C4-2B (cell line): ENCODE measurements around the gene C3orf49.

Experiments
- H3K27ac ChIP-seq: fragments of 450-650 bp; 2 replicates; pipeline ENCODE4 v1.5.1; 2017
- ZFX ChIP-seq: fragments of 450-650 bp; IDR thresholded peaks from 2 replicates; pipeline ENCODE4 v1.6.1; 2017
- TF ChIP-seq, protein P1 (sequence below): fragments of 450-650 bp; conservative IDR thresholded peaks from 2 replicates; pipeline ENCODE4 v1.5.1; 2017; ENCODE audit warnings: mild to moderate bottlenecking

Gene C3orf49

DNA sequence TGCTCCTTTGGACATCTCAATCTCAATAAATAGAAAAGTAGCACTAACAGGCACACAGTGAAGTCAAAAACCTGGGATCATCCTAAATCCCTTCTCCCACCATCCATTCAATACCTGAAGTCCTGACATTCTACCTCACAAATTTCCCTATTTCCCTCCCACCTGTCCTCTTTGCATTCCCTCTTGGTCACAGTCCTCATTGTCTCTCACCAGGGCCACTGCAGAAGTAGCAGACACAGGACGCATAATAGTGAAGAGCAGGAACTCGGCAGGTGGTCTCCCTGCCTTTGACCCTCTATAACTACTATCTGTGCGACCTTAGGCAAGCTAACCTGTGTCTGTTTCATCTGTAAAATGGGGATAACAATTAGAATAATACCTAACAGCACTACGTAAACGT is 42.2 kb downstream of the C3orf49 start:
- no peak overlapping the region for H3K27ac ChIP-seq
- TF ChIP-seq, protein P1, sequence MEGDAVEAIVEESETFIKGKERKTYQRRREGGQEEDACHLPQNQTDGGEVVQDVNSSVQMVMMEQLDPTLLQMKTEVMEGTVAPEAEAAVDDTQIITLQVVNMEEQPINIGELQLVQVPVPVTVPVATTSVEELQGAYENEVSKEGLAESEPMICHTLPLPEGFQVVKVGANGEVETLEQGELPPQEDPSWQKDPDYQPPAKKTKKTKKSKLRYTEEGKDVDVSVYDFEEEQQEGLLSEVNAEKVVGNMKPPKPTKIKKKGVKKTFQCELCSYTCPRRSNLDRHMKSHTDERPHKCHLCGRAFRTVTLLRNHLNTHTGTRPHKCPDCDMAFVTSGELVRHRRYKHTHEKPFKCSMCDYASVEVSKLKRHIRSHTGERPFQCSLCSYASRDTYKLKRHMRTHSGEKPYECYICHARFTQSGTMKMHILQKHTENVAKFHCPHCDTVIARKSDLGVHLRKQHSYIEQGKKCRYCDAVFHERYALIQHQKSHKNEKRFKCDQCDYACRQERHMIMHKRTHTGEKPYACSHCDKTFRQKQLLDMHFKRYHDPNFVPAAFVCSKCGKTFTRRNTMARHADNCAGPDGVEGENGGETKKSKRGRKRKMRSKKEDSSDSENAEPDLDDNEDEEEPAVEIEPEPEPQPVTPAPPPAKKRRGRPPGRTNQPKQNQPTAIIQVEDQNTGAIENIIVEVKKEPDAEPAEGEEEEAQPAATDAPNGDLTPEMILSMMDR, result no peak
- TF ChIP-seq ZFX, result no peak

DNA sequence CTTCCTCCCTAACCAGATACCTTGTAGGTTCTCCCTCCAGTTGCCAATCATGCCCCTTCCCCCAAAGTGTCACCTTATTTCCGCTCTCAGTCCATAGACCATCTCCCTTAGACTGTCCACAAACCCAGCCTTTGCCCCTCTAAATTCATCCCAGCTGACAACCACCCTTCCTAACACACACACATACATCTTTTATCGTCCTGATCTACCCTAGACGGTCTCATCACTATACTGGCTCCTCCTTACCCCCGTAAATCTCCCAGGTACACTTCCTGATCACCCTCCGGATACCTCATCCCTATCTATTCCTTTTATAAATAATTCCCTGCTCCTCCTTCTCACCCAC is 43.7 kb downstream of the C3orf49 start:
- peak overlapping the region; percentile 95 for H3K27ac ChIP-seq
- TF ChIP-seq ZFX, result no peak
- TF ChIP-seq, protein P1, result no peak

DNA sequence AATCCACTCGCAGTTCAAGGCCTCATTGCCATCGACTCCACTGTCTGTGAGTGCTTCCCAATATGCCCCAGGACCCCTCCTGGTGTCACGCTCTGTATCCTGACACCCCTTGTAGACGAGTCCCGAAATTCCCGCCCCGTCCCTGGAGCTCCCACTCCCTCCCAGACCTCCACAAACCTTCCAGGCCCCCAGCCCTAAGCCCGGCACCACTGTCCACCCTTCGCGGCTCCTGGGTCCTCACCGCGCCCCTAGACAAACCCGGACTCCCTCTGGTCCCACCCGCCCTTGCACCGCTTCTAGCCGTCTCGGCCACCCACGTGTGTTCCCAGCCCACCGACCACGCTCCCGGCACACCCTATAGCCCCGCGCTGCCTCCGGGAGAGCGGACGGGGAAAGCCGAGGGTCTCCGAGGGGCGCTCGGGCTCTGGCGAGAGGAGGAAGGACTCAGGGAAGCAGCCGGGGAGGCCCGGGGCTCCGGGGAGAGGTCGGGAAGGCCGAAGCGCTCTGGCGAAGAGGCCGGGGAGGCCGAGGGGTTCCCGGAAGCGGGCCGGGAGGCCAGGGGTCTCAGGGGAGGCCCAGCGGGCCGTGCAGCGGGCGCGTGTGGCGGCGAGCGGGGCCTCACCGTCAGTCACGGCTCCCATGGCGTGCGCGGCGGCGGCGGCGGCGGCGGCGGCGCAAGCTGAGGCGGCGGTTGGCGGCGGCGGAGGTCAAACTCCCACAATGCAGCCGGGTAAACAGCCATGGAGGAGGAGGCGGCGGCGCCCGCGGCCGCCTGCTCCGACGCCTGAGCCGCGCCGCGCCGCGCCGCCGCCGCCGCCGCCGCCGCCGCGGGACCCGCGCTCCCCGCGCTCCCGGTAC is 44.3 kb downstream of the C3orf49 start, which contains the start of the genes ATXN7 and THOC7:
ATXN7 (plus strand) TSS at position 718 of the 858 bp plus-strand sequence. CDS start 48,732 bp downstream, outside the sequence.
THOC7 (minus strand) TSS at position 656 of the 858 bp plus-strand sequence; CDS start at position 641, 15 bp downstream.
- H3K27ac ChIP-seq, result peak within 1 kb of the TSS; percentile 95

DNA sequence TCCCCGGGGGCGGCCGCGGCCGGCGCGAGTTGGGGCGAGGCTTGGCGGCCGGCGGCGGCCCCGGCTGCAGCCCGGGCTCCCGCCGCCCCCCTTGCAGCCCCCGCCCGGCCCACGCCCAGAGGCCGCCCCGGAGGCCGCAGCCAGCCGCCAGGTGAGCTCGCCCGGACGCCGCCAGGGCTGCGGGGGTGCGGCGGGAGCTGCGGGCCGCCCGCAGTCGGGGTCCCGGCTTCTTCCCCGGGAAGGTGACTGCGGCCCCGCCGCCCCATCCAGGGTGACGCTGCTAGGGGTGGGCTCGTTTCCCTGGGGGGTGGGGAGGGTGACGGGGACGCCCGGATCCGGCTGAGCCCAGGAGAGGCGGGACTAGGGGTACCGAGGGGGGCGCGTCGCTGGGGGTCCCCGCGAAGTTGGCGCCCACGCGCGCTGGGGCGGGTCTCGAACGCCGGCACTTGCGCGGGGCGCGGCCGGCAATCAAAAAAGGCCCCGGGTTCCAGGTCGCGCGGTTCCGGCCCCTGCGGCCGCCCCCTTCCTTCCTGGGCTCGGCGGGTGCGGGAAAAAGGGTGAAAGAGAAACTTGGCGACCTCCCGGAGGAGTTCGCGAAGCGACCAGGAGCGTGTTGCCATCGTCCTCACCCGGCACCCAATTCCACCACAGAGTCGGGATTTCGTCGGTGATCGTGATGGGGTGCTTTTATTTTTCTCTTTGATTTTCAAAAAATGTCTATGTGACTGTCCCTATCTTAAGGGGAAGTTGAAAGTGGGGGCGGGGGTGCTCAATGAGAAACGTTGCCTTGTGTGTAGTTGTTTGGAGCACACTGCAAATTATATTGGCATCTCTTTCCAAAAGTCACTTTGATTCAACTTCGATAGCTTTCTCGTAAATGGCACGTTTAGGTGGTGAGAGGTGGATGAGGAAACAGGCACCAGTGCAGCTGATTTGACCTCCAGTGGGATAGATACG is 45.2 kb downstream of the C3orf49 start:
- TF ChIP-seq, protein P1, result no peak
- TF ChIP-seq ZFX, result no peak
- peak overlapping the region; percentile 95 for H3K27ac ChIP-seq

More for the DNA sequence above, 44.3 kb downstream of the C3orf49 start, which contains the start of the genes ATXN7 and THOC7:
- peak; percentile 84 for TF ChIP-seq ZFX
- TF ChIP-seq, protein P1, result no peak

DNA sequence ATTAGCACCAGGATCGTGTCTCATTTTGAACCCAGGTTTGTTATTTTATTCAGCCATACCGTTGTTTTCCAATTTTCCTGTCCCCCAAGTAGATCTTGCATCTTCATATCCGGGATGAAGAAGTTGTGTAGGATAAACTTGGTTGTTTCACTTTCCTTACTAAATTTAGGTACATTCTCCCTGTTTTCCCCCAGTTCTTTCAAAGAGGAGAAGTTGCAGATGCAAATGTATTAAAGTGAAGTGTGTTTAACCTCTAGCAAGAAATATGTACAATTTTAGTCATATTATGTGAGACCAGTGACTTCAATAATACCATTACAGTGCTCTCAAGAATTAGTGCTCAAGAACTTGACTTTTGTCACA is 45.8 kb downstream of the C3orf49 start:
- H3K27ac ChIP-seq, result peak overlapping the region; percentile 95; the same call in 1 of the 2 replicates
- TF ChIP-seq ZFX, result no peak
- TF ChIP-seq, protein P1, result no peak

DNA sequence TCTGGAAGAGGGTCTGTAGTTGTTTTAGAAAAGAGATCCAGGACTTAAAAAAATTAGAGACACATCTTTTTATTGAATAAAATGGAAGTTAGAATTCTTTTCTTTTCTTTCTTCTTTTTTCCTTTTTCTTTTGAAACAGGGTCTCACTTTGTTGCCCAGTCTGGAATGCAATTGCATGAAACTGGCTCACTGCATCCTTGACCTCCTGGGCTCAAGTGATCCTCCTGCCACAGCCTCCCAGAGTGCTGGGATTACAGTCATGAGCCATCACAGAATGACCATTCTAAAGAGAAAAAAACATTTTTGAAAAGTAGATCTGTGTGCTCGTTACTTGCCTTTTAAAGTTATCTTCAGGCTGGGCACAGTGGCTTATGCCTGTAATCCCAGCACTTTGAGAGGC is 48.1 kb downstream of the C3orf49 start:
- TF ChIP-seq, protein P1, result no peak
- TF ChIP-seq ZFX, result no peak

More for the DNA sequence above, 48.1 kb downstream of the C3orf49 start:
- H3K27ac ChIP-seq, result no peak overlapping the region
